ENCODE data around the gene LHFPL6. TPM values are rescaled to one million over a fixed set of nuclear protein-coding genes. Genes with fewer than 3 reads are reported as not detected.
A peak's percentile ranks its signal among the peaks of the same experiment; 100 is the strongest.

The LHFPL6 gene
- total RNA-seq, 2 donors from 2014 or later, result 58.2 to 67.2 TPM

GRCh38 chr13:39385621-39386231, 217.3 kb downstream of the LHFPL6 start:
- DNase-seq, result no peak
- ATAC-seq, result peak; percentile 55 to 89
- intact Hi-C loops (cut with DNase I), result no loop called here

DNA sequence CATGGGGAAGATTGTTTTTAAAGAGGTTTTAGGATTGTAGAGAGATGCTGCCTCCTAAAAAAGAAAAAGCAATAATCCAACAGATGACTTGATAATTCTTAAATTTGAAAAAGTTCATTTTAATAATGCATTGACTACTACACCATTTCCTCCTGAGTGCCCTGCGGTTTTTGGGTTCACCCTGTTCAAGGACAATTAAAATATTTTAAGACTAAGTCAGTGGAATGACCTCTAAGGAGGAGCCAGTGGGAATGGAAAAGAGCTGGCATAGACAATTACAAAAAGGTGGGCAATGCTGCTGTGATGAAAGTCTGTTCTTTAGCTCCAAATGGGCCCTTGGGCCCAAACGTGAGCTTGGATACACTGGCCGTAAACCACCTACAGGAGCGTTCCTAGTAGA, 217.8 kb downstream of the LHFPL6 start:
- intact Hi-C loops (cut with DNase I), result no loop called here

GRCh38 chr13:39381456-39381855, 221.5 kb downstream of the LHFPL6 start:
- intact Hi-C loops (cut with DNase I), result no loop called here
- DNase-seq, result no peak
- ATAC-seq, result no peak

More for the DNA sequence above, 217.8 kb downstream of the LHFPL6 start:
- no peak for DNase-seq
- no peak for ATAC-seq

- intact Hi-C loops (cut with DNase I), result no loop called here
- DNase-seq, result no peak
- ATAC-seq, result no peak
Observed at GRCh38 chr13:39379667-39380655, 223.0 kb downstream of the LHFPL6 start.

DNA sequence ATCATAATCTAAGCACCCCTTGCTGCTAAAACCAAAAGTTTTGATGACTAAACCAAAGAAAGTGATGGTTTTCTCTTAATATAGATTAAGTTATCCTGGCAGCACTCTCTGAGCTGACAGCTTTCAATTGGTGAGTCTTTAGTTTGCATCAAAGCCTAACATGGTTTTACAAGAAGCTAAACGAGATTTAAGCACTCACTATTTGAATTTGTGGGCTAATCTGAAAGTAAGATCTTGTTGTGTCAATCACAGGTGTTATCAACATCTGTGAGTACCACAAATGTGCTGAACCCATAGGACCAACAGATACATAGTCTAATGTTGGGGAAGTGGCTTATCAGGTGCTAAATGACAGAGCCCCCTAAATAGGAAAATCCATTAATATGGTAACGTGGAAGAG, 223.9 kb downstream of the LHFPL6 start:
- DNase-seq (no peak), ATAC-seq (no peak)
- intact Hi-C loops (cut with DNase I), result no loop called here

DNA sequence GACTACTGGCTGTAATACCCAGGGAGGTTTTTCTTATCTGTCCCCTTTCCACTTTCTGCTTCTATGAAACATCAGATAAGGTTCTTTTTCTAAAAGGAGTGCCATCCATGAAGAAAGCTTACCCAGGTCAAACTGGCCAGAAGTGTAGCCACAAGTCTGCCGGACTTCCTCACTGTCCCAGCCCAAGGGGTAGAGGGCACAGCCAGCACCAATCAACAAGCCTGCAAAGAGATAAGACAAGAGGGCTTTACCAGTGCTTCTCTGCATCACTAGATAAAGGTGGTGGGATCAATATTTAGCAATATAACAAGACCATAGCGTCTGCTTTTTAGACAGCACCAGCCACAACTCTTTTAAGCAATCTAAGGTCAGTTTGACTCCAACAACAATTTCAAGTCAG, 224.7 kb downstream of the LHFPL6 start:
- intact Hi-C loops (cut with DNase I), result no loop called here
- DNase-seq, result no peak

DNA sequence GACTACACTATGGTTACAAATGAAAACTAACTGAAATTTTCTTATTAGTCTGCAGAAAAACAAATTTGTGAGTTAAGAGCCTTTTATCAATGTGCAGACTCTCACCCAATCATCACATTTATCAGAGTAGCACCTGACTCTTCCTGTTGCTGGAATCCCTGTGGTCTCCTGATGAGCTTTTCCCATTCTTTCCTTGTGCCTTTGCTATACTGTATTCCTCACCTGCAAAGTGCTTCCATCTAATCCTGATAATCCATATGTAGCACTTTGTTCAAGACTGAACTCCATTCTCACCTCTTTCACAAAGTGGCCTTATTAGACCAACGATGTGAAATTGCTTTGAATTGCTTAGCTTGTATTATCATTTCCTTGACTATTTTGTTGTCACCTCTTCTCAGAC, 225.3 kb downstream of the LHFPL6 start:
- intact Hi-C loops (cut with DNase I), result no loop called here
- ATAC-seq (no peak), DNase-seq (no peak)

More for the DNA sequence above, 224.7 kb downstream of the LHFPL6 start:
- no peak for ATAC-seq

- DNase-seq, result no peak
- intact Hi-C loops (cut with DNase I), result no loop called here
- no peak for ATAC-seq
Observed at GRCh38 chr13:39376076-39376475, 226.9 kb downstream of the LHFPL6 start.

- intact Hi-C loops (cut with DNase I), result no loop called here
- ATAC-seq (no peak), DNase-seq (no peak)
Observed at GRCh38 chr13:39375601-39376000, 227.4 kb downstream of the LHFPL6 start.

DNA sequence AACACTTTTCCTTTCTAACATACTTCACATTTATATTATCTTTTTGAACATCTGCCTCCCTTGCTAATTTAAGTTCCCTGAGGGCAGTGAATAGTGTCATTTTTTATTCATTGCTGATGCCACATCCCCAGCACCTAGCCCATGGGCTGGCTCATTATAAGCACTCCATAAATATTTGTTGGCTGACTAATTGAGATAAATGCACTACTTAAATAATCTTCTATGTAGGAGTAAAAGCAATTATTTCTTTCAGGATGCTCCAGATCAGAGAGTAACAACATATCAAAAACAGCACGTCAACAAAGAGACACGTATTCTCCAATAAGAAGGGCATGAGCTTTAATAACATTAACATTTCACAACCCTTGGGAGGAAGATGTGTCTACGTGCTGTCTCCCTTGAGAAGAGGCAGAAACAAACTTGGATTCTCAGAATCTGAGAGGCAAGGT, 228.2 kb downstream of the LHFPL6 start:
- DNase-seq, result no peak
- peak in 1 of 2 donors; percentile 62 for ATAC-seq
- intact Hi-C loops (cut with DNase I), result no loop called here

DNA sequence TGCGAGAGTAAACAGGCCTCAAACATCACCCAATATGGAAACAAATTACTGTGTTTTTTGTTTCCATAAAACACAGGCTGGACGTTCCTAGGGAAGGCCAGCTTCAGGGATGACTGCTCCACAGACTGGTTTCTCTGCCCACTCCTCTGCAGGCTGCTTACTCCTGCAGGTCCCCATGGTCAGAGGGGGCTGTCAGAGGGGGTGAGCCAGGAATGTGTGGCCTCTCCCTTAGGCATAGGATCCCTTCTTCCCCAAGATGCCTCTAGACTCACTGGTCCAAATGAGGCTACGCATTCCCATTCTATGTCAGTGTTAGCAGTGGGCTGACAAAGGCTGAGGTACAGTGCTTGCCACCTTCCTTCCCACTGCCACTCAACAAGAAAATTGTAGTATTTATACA, 229.8 kb downstream of the LHFPL6 start:
- DNase-seq (no peak), ATAC-seq (no peak)
- intact Hi-C loops (cut with DNase I), result no loop called here

DNA sequence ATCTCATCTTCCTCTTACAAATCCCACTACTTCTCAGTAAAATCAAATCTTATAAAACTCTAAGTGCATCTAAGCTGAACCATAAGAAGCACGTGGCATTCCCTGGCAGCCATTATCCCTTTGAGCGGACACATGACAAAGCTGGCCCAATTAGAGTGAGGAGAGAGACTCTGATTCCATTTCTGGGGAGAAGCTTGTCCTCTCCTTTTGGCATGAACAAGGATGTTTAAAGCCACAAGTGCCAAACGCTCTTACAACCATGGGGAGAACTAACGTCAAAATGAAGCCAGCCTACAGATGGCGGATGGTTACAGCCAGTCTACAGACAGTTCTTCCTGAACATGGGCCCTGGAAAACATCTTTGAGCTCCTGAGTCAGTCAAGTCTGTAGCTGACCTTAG, 231.3 kb downstream of the LHFPL6 start:
- DNase-seq (no peak), ATAC-seq (peak in 1 of 2 donors; percentile 30)
- intact Hi-C loops (cut with DNase I), result no loop called here

GRCh38 chr13:39370554-39370953, 232.4 kb downstream of the LHFPL6 start:
- intact Hi-C loops (cut with DNase I), result no loop called here
- ATAC-seq, result peak; percentile 76 to 84
- DNase-seq, result peak; percentile 52

DNA sequence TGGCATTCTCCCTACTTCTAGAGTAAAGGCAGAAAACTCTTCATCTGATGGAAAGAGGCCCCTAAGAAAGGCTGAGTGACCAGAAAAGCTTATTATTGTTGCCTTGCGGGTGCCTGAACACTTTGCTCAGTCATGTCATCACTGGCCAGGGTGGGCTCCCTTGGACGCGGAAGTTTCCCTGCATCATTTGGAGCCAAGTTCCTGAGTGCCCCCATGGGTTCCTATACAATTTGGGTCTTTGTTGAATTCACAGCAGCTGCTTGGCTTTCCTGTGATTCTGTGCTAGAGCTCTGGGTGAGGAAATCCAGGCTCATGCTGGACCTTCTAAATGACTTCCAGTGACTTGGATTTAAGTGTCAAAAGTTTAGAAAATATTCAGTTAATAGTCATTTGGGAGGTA, 232.9 kb downstream of the LHFPL6 start:
- intact Hi-C loops (cut with DNase I), result no loop called here
- ATAC-seq (no peak), DNase-seq (no peak)

GRCh38 chr13:39369161-39369890, 233.7 kb downstream of the LHFPL6 start:
- intact Hi-C loops (cut with DNase I), result no loop called here
- DNase-seq (no peak), ATAC-seq (no peak)

- DNase-seq, result no peak
- intact Hi-C loops (cut with DNase I), result no loop called here
- ATAC-seq, result no peak
Observed at GRCh38 chr13:39365879-39366278, 237.1 kb downstream of the LHFPL6 start.

DNA sequence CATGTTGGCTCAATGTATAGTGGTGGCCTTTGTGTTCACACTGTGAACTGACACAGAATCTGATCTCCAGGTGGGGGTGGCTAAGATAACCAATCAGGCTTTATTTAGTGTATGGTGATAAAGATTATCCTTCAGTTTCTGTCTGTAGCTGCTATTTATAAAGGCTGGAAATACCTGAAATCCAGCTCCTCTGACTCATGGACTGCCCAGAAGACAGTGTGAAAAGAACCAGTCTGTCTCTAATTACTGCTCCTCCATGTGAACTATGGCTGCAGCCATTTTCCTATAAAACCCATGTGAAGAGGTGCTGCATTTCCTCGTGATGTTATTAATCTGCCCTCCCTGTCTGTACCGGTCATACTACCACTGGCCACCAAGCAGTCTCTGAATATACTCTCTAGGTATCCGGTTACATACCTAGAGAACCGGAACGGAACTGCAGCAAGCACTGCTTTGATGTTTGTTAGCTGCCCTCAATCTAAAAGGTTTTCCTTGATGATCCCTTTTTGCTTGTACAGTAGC, 238.0 kb downstream of the LHFPL6 start:
- intact Hi-C loops (cut with DNase I), result no loop called here
- DNase-seq (no peak), ATAC-seq (peak; percentile 19 to 73)

DNA sequence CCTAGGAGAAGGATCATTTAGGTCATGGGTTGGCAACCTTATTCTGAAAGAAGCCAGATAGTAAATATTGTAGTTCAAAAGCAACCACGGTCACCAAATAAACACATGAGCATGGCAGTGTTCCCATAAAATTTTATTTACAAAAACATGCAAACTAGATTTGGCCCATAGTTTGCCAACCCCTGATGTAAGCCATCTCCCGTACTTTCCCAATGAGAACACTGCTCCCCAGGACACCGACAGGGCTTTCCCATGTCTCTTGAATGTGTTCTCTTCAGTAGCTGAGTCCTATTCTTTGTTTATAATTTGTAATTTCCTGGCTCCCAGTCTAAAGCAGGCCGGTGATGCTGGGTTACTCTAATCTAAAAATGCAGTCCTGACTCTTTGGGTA, 239.6 kb downstream of the LHFPL6 start:
- no peak for DNase-seq
- intact Hi-C loops (cut with DNase I), result no loop called here
- ATAC-seq, result no peak

GRCh38 chr13:39362652-39363381, 240.2 kb downstream of the LHFPL6 start:
- no peak for ATAC-seq
- intact Hi-C loops (cut with DNase I), result no loop called here

More at GRCh38 chr13:39362652-39363381, 240.2 kb downstream of the LHFPL6 start:
- no peak for DNase-seq
